ENCODE results near the gene KLHL29. TPM values are rescaled to one million over a fixed set of nuclear protein-coding genes. Genes with fewer than 3 reads are reported as not detected.

Gene KLHL29
- polyA plus RNA-seq, 3 donors, result 0.03 TPM; not detected in 2

DNA sequence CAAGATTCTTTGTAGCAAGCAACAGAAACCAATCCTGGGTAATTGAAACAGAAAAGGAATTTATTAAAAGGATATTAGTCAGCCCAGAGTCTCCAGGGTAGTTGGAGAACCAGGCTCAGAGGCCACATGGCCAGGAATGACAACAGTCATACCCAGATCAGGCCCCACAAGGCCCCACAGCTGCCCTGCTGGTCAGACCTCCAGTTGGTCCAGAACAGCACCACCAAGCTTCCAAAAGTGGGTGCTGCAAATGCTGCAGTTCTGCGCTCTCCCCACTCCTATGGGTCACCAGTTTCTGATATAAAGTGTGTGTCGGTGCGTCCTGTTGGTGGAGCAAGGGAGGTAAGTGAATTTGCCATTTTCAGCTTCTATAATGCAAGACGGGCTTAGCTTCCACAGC lies 29.9 kb downstream of the KLHL29 start:
- H2AFZ ChIP-seq (ENCODE audit: insufficient read depth, low read depth, low read length, poor library complexity, severe bottlenecking), result no peak overlapping the region
- H3K4me3 ChIP-seq (replicated peaks in 1 of 3; ENCODE audit: low read depth in 2 of 3, low read length in 3 of 3), result no peak overlapping the region
- DNase-seq, result no peak
- no peak overlapping the region for H3K9ac ChIP-seq (ENCODE audit: insufficient read depth, low read length, poor library complexity, severe bottlenecking)
- Mint-ChIP-seq H3K4me1 (no peaks in the 10 kb centered on the region), H3K27ac (no peak overlapping the region), H3K9me3 (no peaks in the 10 kb centered on the region), H3K36me3 (no peaks in the 10 kb centered on the region), H3K27me3 (ENCODE audit: low read depth in 3 of 3) (peaks cover 10 to 20% (median 16%) of the 10 kb centered on the region in 3 donors), H3K4me3 (no peak overlapping the region)
- no peak overlapping the region for H3K27ac ChIP-seq (ENCODE audit: low read depth in 1 of 2, low read length in 2 of 2)
- 88% methylated on average over 4 of the region's 4 CpGs for WGBS (ENCODE audit: insufficient coverage)
- intact Hi-C loops (cut with micrococcal nuclease), result no loop called here
- no peaks in the 10 kb centered on the region for H4K20me1 ChIP-seq (ENCODE audit: insufficient read depth, low read length)
- H3K36me3 ChIP-seq (replicated peaks in 1 of 2; ENCODE audit: control insufficient read depth in 1 of 2, insufficient read depth in 2 of 2, low read length in 2 of 2), result no peaks in the 10 kb centered on the region
- no peaks in the 10 kb centered on the region for H3K9me3 ChIP-seq (replicated peaks in 1 of 2; ENCODE audit: control insufficient read depth in 1 of 2, insufficient read depth in 1 of 2, low read length in 2 of 2)
- no peaks in the 10 kb centered on the region for H3K4me1 ChIP-seq (ENCODE audit: control insufficient read depth in 1 of 2, insufficient read depth in 2 of 2, low read length in 2 of 2)
- H3K4me2 ChIP-seq (replicated peaks; ENCODE audit: extremely low read depth, low read length, poor library complexity, severe bottlenecking), result no peak overlapping the region
- TF ChIP-seq, protein P1, sequence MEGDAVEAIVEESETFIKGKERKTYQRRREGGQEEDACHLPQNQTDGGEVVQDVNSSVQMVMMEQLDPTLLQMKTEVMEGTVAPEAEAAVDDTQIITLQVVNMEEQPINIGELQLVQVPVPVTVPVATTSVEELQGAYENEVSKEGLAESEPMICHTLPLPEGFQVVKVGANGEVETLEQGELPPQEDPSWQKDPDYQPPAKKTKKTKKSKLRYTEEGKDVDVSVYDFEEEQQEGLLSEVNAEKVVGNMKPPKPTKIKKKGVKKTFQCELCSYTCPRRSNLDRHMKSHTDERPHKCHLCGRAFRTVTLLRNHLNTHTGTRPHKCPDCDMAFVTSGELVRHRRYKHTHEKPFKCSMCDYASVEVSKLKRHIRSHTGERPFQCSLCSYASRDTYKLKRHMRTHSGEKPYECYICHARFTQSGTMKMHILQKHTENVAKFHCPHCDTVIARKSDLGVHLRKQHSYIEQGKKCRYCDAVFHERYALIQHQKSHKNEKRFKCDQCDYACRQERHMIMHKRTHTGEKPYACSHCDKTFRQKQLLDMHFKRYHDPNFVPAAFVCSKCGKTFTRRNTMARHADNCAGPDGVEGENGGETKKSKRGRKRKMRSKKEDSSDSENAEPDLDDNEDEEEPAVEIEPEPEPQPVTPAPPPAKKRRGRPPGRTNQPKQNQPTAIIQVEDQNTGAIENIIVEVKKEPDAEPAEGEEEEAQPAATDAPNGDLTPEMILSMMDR (IDR thresholded peaks at IDR 0.05), result no peak
- H3K27me3 ChIP-seq (ENCODE audit: control insufficient read depth in 2 of 2, insufficient read depth in 2 of 2, low read length in 2 of 2), result no peaks in the 10 kb centered on the region
- H3K79me2 ChIP-seq (ENCODE audit: insufficient read depth, low read length), result no peaks in the 10 kb centered on the region

DNA sequence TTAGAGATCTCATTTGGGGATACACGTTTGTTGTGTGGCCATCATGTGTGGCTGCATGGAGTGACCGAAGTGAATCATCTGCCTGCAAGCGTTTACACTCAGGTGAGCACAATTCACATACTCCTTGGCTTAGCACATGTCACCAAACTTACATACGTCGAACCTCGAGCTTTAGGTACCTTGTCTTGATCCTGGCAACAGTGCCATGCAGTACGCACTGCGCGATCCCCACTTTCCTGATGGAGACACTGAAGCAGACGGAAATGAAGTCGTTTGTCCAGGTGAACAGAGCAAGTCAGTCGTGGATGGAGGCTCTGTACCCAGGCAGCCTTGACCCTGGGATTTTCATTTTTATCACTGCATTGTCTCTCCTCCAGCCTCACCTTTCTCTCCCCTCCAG lies 32.3 kb downstream of the KLHL29 start:
- TF ChIP-seq, protein P1 (IDR thresholded peaks at IDR 0.05), result no peak
- Histone ChIP-seq H3K36me3 (replicated peaks in 1 of 2; ENCODE audit: control insufficient read depth in 1 of 2, insufficient read depth in 2 of 2, low read length in 2 of 2) (no peaks in the 10 kb centered on the region), H2AFZ (ENCODE audit: insufficient read depth, low read depth, low read length, poor library complexity, severe bottlenecking) (no peak overlapping the region), H3K79me2 (ENCODE audit: insufficient read depth, low read length) (no peaks in the 10 kb centered on the region), H3K4me3 (replicated peaks in 1 of 3; ENCODE audit: low read depth in 2 of 3, low read length in 3 of 3) (no peak overlapping the region), H3K27me3 (ENCODE audit: control insufficient read depth in 2 of 2, insufficient read depth in 2 of 2, low read length in 2 of 2) (no peaks in the 10 kb centered on the region), H3K4me1 (ENCODE audit: control insufficient read depth in 1 of 2, insufficient read depth in 2 of 2, low read length in 2 of 2) (no peaks in the 10 kb centered on the region), H3K4me2 (replicated peaks; ENCODE audit: extremely low read depth, low read length, poor library complexity, severe bottlenecking) (no peak overlapping the region), H3K9me3 (replicated peaks in 1 of 2; ENCODE audit: control insufficient read depth in 1 of 2, insufficient read depth in 1 of 2, low read length in 2 of 2) (no peaks in the 10 kb centered on the region), H4K20me1 (ENCODE audit: insufficient read depth, low read length) (no peaks in the 10 kb centered on the region), H3K27ac (ENCODE audit: low read depth in 1 of 2, low read length in 2 of 2) (no peak overlapping the region), H3K9ac (ENCODE audit: insufficient read depth, low read length, poor library complexity, severe bottlenecking) (no peak overlapping the region)
- Mint-ChIP-seq H3K4me1 (no peaks in the 10 kb centered on the region), H3K9me3 (no peaks in the 10 kb centered on the region), H3K36me3 (no peaks in the 10 kb centered on the region), H3K4me3 (no peak overlapping the region), H3K27ac (no peak overlapping the region), H3K27me3 (ENCODE audit: low read depth in 3 of 3) (peaks cover 9 to 14% (median 14%) of the 10 kb centered on the region in 3 donors)
- no peak for DNase-seq
- 88% methylated on average over 12 of the region's 12 CpGs for WGBS (ENCODE audit: insufficient coverage)
- intact Hi-C loops (cut with micrococcal nuclease), result no loop called here
